HEK293 (cell line): ENCODE measurements around the gene TRIM66.

Experiments
- CTCF ChIA-PET: fragments of 350-600 bp; formaldehyde crosslinking; extraction: SDS; loops from one replicate; lab custom pipeline; 2021; ENCODE audit warnings: antibody characterized with exemption; lab: Yijun Ruan, JAX
- POLR2A ChIA-PET: fragments of 300-600 bp; formaldehyde crosslinking; extraction: SDS; loops from one replicate; lab custom pipeline; 2020; ENCODE audit warnings: antibody characterized with exemption, inconsistent platforms; lab: Yijun Ruan, JAX
- H3K27ac ChIP-seq: fragments of 200-500 bp; sonication (Bioruptor generic); 2 replicates; pipeline ENCODE4 v1.5.1; 2014; ENCODE audit warnings: low read depth, low read length, control low read depth, inconsistent platforms; ENCODE audit errors: extremely low read depth
- H3K36me3 ChIP-seq, 2 experiments: fragments of 200-500 bp in 1 of 2; sonication (Bioruptor generic) in 1 of 2; 1 replicate in 1 of 2; 2 replicates in 1 of 2; pipeline ENCODE4 v1.5.1; 2014 to 2017; ENCODE audit warnings: inconsistent platforms in 2 of 2, low read length in 2 of 2; ENCODE audit not compliant: control insufficient read depth in 2 of 2, insufficient read depth in 1 of 2
- H3K4me1 ChIP-seq: fragments of 200-500 bp; sonication (Bioruptor generic); 2 replicates; pipeline ENCODE4 v1.5.1; 2014; ENCODE audit warnings: mild to moderate bottlenecking, low read length, inconsistent platforms; ENCODE audit not compliant: control insufficient read depth, insufficient read depth
- H3K4me3 ChIP-seq: 2 replicates; pipeline ENCODE4 v1.5.1; 2011; ENCODE audit warnings: low read depth, mild to moderate bottlenecking, control low read depth, low read length, moderate library complexity
- H3K9me3 ChIP-seq: fragments of 200-500 bp; sonication (Bioruptor generic); 2 replicates; pipeline ENCODE4 v1.5.1; 2014; ENCODE audit warnings: low read depth, low read length, inconsistent platforms; ENCODE audit not compliant: control insufficient read depth, insufficient read depth
- GLI2 ChIP-seq: fragments of 450-650 bp; formaldehyde crosslinking; IDR thresholded peaks from 2 replicates; pipeline ENCODE4; 2017; ENCODE audit warnings: missing biosample characterization, missing genetic modification characterization, low read depth, borderline replicate concordance
- IKZF3 ChIP-seq: fragments of 450-650 bp; IDR thresholded peaks from 2 replicates; pipeline ENCODE4 v1.5.0; 2018; ENCODE audit warnings: missing biosample characterization, mild to moderate bottlenecking, missing genetic modification characterization, moderate library complexity
- MYNN ChIP-seq: fragments of 450-650 bp; formaldehyde crosslinking; IDR thresholded peaks from 2 replicates; pipeline ENCODE4 v1.5.1; 2016; ENCODE audit warnings: missing biosample characterization, missing genetic modification characterization, borderline replicate concordance
- REPIN1 ChIP-seq: fragments of 450-650 bp; formaldehyde crosslinking; IDR thresholded peaks from 2 replicates; pipeline ENCODE4 v1.5.1; 2017; ENCODE audit warnings: missing biosample characterization, missing genetic modification characterization, low read depth
- ZBTB8A ChIP-seq: fragments of 450-650 bp; formaldehyde crosslinking; IDR thresholded peaks from 2 replicates; pipeline ENCODE4 v1.5.1; 2016; ENCODE audit warnings: missing biosample characterization, missing genetic modification characterization
- ZNF112 ChIP-seq: fragments of 450-650 bp; formaldehyde crosslinking; IDR thresholded peaks from 2 replicates; pipeline ENCODE4 v1.5.0; 2017; ENCODE audit warnings: missing biosample characterization, missing genetic modification characterization
- ZNF146 ChIP-seq: fragments of 450-650 bp; formaldehyde crosslinking; IDR thresholded peaks from 2 replicates; pipeline ENCODE4 v1.5.1; 2016; ENCODE audit warnings: missing biosample characterization, missing genetic modification characterization
- ZNF16 ChIP-seq: fragments of 450-650 bp; formaldehyde crosslinking; IDR thresholded peaks from 2 replicates; pipeline ENCODE4 v1.5.1; 2016; ENCODE audit warnings: low read depth, missing biosample characterization, missing genetic modification characterization
- ZNF169 ChIP-seq: fragments of 450-650 bp; formaldehyde crosslinking; IDR thresholded peaks from 2 replicates; pipeline ENCODE4 v1.5.1; 2016; ENCODE audit warnings: missing biosample characterization, missing genetic modification characterization
- ZNF266 ChIP-seq: fragments of 450-650 bp; formaldehyde crosslinking; IDR thresholded peaks from 2 replicates; pipeline ENCODE4 v1.5.1; 2016; ENCODE audit warnings: missing biosample characterization, missing genetic modification characterization, low read depth
- ZNF274 ChIP-seq, 2 experiments: fragments of 200-500 bp in 1 of 2; fragments of 450-650 bp in 1 of 2; sonication (Bioruptor generic) in 1 of 2; formaldehyde crosslinking in 1 of 2; IDR thresholded peaks; 2 replicates each; pipeline versions ENCODE4 v1.5.1 to v1.6.1; 2014 to 2016; ENCODE audit warnings: borderline replicate concordance in 1 of 2, inconsistent platforms in 1 of 2, low read length in 1 of 2, missing biosample characterization in 1 of 2, missing genetic modification characterization in 1 of 2
- ZNF473 ChIP-seq: fragments of 450-650 bp; formaldehyde crosslinking; IDR thresholded peaks from 2 replicates; pipeline ENCODE4 v1.5.1; 2017; ENCODE audit warnings: missing biosample characterization, missing genetic modification characterization
- ZNF48 ChIP-seq: fragments of 450-650 bp; formaldehyde crosslinking; IDR thresholded peaks from 2 replicates; pipeline ENCODE4 v1.5.1; 2016; ENCODE audit warnings: missing biosample characterization, missing genetic modification characterization
- ZNF510 ChIP-seq: fragments of 450-650 bp; formaldehyde crosslinking; IDR thresholded peaks from 2 replicates; pipeline ENCODE4 v1.5.1; 2018; ENCODE audit warnings: mild to moderate bottlenecking, missing genetic modification characterization, missing biosample characterization; ENCODE audit not compliant: insufficient replicate concordance
- ZNF514 ChIP-seq: fragments of 450-650 bp; formaldehyde crosslinking; IDR thresholded peaks from 2 replicates; pipeline ENCODE4 v1.5.1; 2016; ENCODE audit warnings: missing biosample characterization, missing genetic modification characterization
- ZNF558 ChIP-seq: fragments of 450-650 bp; formaldehyde crosslinking; IDR thresholded peaks from 2 replicates; pipeline ENCODE4 v1.5.1; 2016; ENCODE audit warnings: missing biosample characterization, missing genetic modification characterization
- ZNF664 ChIP-seq: fragments of 450-650 bp; formaldehyde crosslinking; IDR thresholded peaks from 2 replicates; pipeline ENCODE4 v1.5.1; 2016; ENCODE audit warnings: missing biosample characterization, missing genetic modification characterization
- ZNF76 ChIP-seq: fragments of 450-650 bp; formaldehyde crosslinking; IDR thresholded peaks from 2 replicates; pipeline ENCODE4; 2016; ENCODE audit warnings: low read depth, missing biosample characterization, missing genetic modification characterization, borderline replicate concordance
- TF ChIP-seq, protein P1 (sequence below): fragments of 450-650 bp; formaldehyde crosslinking; IDR thresholded peaks from 2 replicates; pipeline ENCODE4 v1.5.1; 2016; ENCODE audit warnings: missing biosample characterization, missing genetic modification characterization
- TF ChIP-seq, protein P2 (sequence below): fragments of 450-650 bp; formaldehyde crosslinking; IDR thresholded peaks from 2 replicates; pipeline ENCODE4 v1.5.1; 2016; ENCODE audit warnings: missing biosample characterization, missing genetic modification characterization
- TF ChIP-seq, protein P3 (sequence below): fragments of 450-650 bp; IDR thresholded peaks from 2 replicates; pipeline ENCODE4 v1.5.1; 2018; ENCODE audit warnings: missing biosample characterization, missing genetic modification characterization
- TF ChIP-seq, protein P4 (sequence below): fragments of 450-650 bp; formaldehyde crosslinking; IDR thresholded peaks from 2 replicates; pipeline ENCODE4 v1.5.1; 2016; ENCODE audit warnings: missing biosample characterization, missing genetic modification characterization
- TF ChIP-seq, protein P5 (sequence below): fragments of 450-650 bp; formaldehyde crosslinking; IDR thresholded peaks from 2 replicates; pipeline ENCODE4 v1.5.1; 2016; ENCODE audit warnings: missing biosample characterization, missing genetic modification characterization
- TF ChIP-seq, protein P6 (sequence below): fragments of 450-650 bp; formaldehyde crosslinking; IDR thresholded peaks from 2 replicates; pipeline ENCODE4 v1.5.1; 2017; ENCODE audit warnings: missing biosample characterization, mild to moderate bottlenecking, missing genetic modification characterization, moderate library complexity

TRIM66 gene

DNA sequence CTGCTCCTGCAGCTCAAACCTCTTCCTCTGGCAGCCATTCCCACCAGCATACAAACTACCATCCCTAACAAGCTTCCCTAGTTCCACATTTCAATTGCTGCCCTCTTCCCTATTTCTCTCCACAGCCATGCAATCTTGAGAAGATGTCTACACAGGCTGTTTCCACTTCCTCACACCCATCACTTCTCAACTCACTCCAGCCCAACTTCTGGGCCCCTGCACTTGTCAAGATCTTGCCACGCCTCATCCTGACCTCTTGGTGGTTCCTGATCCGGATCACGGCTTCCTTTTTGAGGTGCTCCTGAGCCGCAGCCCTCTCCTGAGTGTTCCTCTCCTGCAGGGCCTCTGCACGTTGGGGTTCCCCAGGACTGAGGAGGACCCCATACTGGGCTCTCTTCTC, 22.7 kb upstream of the TRIM66 start:
- CTCF ChIA-PET: no interaction called here

DNA sequence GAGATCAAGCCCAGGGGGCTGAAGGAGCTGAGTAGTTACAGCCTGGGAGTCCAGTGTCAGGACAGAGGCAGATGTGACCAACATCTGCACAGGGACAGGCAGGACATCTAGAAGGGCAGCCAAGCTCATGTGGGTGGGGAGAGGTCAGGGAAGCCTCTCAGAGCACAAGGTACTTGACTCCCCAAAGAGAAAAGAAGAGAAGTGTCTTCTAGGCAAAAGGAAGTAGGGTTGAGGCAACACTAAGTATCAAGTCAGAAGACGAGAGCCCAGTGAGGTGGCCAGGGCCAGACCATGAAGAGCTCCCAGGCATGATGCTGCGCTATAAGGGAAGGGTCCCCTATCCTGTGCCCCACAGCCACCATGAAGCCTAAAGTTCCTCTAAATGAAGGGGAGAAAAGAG, 21.7 kb upstream of the TRIM66 start:
- H3K9me3 ChIP-seq: no peaks in the 10 kb centered on the region
- no peak overlapping the region for H3K27ac ChIP-seq
- H3K36me3 ChIP-seq: peaks cover 0 to 24% of the 10 kb centered on the region in 2 experiments; a peak in 1 of 3 replicates
- ChIA-PET POLR2A (no interaction called here), CTCF (interaction anchor here (1.2 kb wide), 1 partner anchor 106 kb away, joined by 3 read pairs; no protein-coding TSS in a partner anchor)
- H3K4me3 ChIP-seq: no peak overlapping the region
- TF ChIP-seq ZNF76 (no peak), ZNF558 (tag by site-specific recombination) (no peak), ZBTB8A (tag by site-specific recombination) (no peak), ZNF473 (tag by site-specific recombination) (no peak), ZNF16 (no peak), ZNF48 (no peak), ZNF514 (tag by site-specific recombination) (no peak)
- TF ChIP-seq, protein P1, sequence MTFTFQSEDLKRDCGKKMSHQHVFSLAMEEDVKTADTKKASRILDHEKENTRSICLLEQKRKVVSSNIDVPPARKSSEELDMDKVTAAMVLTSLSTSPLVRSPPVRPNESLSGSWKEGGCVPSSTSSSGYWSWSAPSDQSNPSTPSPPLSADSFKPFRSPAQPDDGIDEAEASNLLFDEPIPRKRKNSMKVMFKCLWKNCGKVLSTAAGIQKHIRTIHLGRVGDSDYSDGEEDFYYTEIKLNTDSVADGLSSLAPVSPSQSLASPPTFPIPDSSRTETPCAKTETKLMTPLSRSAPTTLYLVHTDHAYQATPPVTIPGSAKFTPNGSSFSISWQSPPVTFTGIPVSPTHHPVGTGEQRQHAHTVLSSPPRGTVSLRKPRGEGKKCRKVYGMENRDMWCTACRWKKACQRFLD (tag by site-specific recombination): no peak
- TF ChIP-seq, protein P2, sequence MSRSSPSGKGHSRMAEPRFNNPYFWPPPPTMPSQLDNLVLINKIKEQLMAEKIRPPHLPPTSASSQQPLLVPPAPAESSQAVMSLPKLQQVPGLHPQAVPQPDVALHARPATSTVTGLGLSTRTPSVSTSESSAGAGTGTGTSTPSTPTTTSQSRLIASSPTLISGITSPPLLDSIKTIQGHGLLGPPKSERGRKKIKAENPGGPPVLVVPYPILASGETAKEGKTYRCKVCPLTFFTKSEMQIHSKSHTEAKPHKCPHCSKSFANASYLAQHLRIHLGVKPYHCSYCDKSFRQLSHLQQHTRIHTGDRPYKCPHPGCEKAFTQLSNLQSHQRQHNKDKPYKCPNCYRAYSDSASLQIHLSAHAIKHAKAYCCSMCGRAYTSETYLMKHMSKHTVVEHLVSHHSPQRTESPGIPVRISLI (tag by site-specific recombination): no peak
- TF ChIP-seq, protein P3, sequence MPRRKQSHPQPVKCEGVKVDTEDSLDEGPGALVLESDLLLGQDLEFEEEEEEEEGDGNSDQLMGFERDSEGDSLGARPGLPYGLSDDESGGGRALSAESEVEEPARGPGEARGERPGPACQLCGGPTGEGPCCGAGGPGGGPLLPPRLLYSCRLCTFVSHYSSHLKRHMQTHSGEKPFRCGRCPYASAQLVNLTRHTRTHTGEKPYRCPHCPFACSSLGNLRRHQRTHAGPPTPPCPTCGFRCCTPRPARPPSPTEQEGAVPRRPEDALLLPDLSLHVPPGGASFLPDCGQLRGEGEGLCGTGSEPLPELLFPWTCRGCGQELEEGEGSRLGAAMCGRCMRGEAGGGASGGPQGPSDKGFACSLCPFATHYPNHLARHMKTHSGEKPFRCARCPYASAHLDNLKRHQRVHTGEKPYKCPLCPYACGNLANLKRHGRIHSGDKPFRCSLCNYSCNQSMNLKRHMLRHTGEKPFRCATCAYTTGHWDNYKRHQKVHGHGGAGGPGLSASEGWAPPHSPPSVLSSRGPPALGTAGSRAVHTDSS: no peak
- no peaks in the 10 kb centered on the region for H3K4me1 ChIP-seq

More for the DNA sequence above, 22.7 kb upstream of the TRIM66 start:
- POLR2A ChIA-PET: no interaction called here
- Histone ChIP-seq H3K4me1 (no peaks in the 10 kb centered on the region), H3K9me3 (no peaks in the 10 kb centered on the region), H3K27ac (no peak overlapping the region), H3K36me3 (peaks cover 0 to 21% of the 10 kb centered on the region in 2 experiments; a peak in 1 of 3 replicates), H3K4me3 (no peak overlapping the region)
- TF ChIP-seq ZNF664 (tag by site-specific recombination) (no peak), GLI2 (tag by site-specific recombination) (no peak), MYNN (tag by site-specific recombination) (no peak), ZNF274 (IDR thresholded peaks at IDR 0.05; ENCODE audit: low read length) (no peak), ZNF274 (tag by site-specific recombination; IDR thresholded peaks at IDR 0.05; ENCODE audit: borderline replicate concordance) (no peak), ZNF473 (tag by site-specific recombination) (no peak), IKZF3 (tag by site-specific recombination) (no peak), ZNF112 (tag by site-specific recombination) (no peak), REPIN1 (tag by site-specific recombination) (no peak), ZNF169 (no peak), ZNF146 (tag by site-specific recombination) (no peak), ZNF510 (tag by site-specific recombination) (no peak), ZNF266 (tag by site-specific recombination) (no peak)
- TF ChIP-seq, protein P4, sequence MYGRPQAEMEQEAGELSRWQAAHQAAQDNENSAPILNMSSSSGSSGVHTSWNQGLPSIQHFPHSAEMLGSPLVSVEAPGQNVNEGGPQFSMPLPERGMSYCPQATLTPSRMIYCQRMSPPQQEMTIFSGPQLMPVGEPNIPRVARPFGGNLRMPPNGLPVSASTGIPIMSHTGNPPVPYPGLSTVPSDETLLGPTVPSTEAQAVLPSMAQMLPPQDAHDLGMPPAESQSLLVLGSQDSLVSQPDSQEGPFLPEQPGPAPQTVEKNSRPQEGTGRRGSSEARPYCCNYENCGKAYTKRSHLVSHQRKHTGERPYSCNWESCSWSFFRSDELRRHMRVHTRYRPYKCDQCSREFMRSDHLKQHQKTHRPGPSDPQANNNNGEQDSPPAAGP (tag by site-specific recombination): no peak
- TF ChIP-seq, protein P5, sequence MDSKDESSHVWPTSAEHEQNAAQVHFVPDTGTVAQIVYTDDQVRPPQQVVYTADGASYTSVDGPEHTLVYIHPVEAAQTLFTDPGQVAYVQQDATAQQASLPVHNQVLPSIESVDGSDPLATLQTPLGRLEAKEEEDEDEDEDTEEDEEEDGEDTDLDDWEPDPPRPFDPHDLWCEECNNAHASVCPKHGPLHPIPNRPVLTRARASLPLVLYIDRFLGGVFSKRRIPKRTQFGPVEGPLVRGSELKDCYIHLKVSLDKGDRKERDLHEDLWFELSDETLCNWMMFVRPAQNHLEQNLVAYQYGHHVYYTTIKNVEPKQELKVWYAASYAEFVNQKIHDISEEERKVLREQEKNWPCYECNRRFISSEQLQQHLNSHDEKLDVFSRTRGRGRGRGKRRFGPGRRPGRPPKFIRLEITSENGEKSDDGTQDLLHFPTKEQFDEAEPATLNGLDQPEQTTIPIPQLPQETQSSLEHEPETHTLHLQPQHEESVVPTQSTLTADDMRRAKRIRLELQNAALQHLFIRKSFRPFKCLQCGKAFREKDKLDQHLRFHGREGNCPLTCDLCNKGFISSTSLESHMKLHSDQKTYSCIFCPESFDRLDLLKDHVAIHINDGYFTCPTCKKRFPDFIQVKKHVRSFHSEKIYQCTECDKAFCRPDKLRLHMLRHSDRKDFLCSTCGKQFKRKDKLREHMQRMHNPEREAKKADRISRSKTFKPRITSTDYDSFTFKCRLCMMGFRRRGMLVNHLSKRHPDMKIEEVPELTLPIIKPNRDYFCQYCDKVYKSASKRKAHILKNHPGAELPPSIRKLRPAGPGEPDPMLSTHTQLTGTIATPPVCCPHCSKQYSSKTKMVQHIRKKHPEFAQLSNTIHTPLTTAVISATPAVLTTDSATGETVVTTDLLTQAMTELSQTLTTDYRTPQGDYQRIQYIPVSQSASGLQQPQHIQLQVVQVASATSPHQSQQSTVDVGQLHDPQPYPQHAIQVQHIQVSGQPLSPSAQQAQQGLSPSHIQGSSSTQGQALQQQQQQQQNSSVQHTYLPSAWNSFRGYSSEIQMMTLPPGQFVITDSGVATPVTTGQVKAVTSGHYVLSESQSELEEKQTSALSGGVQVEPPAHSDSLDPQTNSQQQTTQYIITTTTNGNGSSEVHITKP (tag by site-specific recombination): no peak
- TF ChIP-seq, protein P6, sequence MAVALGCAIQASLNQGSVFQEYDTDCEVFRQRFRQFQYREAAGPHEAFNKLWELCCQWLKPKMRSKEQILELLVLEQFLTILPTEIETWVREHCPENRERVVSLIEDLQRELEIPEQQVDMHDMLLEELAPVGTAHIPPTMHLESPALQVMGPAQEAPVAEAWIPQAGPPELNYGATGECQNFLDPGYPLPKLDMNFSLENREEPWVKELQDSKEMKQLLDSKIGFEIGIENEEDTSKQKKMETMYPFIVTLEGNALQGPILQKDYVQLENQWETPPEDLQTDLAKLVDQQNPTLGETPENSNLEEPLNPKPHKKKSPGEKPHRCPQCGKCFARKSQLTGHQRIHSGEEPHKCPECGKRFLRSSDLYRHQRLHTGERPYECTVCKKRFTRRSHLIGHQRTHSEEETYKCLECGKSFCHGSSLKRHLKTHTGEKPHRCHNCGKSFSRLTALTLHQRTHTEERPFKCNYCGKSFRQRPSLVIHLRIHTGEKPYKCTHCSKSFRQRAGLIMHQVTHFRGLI: no peak
